NCI-H446 treated with DMSO at 0.1 percent for 48 hours (cell line): ENCODE results near the gene TRPV5.

Experiments
- DNase-seq: peaks from one replicate; lab custom pipeline; 2025; lab: John Stamatoyannopoulos, UW

The TRPV5 gene

GRCh38 chr7:142885311-142886230 is 48.0 kb downstream of the TRPV5 start, which contains the start of gene TRPV6:
TRPV6 (minus strand) TSS chr7:142885745.
- no peak for DNase-seq

DNA sequence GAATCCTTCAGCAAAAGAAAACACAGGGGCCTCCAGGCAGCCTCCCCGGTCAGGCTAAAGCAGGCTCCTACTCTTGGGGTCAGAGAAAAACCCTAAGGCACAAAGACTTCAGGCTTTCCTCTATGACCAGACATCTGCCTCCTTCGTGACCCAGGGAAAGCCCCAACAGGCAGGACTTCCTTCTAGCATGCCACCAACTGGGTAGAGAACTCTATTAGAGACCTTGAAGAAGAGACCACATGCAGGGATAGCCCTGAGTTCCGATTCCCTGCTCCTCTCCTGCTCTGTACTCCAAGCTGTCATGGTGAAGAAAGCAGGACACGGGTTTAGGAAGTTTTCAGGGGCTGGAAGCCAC is 49.3 kb downstream of the TRPV5 start:
- no peak for DNase-seq

GRCh38 chr7:142883571-142884285 is 49.8 kb downstream of the TRPV5 start:
- DNase-seq: no peak

GRCh38 chr7:142883145-142883544 is 50.4 kb downstream of the TRPV5 start:
- DNase-seq: no peak

- no peak for DNase-seq
These were observed 51.2 kb downstream of the TRPV5 start for GRCh38 chr7:142882338-142882678.

- DNase-seq: no peak
These were observed 51.8 kb downstream of the TRPV5 start for GRCh38 chr7:142881586-142882337.

DNA sequence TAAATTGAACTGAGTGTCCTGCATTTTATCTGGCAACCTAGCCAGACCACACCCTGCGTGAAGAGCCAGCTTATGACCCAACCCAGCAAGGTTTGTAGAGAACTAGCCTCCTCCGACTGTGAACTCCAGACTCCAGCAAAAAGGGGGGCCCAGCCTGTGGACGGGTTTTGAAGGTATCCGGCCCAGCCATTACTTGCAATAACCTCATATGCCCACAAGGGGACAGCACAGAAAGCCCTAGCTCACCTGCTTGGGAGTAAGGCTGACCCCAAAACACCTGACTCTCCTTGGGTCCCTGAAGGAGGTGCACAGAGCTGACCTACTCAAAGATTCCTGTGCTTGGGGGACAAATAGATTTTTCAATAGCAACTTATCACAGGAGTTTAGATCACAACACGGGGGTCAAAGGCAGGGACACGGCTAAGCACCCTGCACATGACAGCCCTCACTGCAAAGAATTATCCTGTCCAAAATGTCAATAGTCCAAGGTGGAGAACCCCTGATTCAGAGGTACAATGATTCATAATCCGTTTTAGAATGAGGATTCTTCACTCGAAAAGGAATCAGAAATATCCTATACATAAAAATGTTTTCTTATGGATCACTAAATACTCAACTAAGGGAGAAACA is 52.6 kb downstream of the TRPV5 start:
- no peak for DNase-seq

DNA sequence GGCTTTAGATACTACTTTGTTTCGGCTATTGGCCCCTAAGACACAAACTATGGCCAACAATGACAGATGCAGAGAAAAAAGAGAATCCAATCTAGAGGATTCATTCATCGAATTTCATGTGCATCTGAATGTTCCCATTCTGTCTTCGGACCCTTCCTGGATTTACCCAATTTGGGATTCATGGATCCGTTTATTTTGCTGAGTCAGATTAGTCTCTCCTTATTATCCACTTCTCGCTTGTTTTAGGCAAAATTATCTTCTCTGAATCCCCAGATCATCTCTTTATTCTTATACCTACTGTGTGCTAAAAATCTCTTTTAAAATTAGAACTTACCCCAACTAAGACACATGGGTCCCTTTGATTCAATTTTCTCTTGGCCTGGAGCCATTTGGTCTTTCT is 54.5 kb downstream of the TRPV5 start:
- DNase-seq: no peak

- no peak for DNase-seq
These were observed 55.2 kb downstream of the TRPV5 start for GRCh38 chr7:142878315-142878714.

DNA sequence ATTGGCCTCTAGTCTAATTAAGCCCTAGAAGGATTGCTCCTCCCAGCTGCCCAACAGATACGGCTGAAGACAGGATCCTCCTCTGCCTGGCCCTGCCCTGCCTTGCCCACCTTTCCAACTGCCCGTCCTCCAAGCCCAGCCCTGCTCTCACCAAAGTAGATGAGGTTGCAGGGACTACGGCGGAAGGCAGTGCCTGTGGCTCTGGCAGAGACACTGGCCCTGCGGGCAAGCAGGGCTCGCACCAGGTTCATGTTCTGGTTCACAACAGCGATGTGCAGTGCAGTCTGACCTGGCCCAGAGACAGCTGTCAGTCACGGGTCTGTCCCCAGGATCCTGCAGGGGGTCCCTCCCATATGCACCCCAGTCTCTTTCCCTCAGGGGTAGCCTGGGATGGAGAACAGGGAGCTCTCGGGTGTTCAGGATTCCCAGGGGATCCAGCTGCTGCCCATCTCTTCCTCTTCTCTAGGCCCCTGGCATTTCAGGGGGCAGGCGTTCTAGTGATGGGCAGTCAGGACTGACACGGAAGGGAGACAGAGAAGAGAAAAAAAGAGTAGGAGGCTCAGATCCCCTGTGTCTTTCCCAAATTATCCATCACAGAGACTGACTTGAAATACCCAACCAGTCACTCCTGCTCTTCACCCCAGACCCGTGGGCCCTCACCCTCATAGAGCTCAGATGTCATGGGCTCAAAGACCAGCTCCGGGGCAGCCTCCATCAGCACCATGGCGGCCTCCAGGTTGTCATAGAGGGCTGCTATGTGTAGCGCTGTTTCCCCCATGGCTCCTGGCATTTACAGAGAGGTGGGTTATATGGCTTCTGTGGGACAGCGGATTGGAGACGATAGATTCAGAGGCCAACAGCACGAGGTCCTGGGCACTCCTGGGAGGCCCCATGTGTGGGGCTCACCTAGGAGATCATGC is 56.3 kb downstream of the TRPV5 start:
- no peak for DNase-seq

DNA sequence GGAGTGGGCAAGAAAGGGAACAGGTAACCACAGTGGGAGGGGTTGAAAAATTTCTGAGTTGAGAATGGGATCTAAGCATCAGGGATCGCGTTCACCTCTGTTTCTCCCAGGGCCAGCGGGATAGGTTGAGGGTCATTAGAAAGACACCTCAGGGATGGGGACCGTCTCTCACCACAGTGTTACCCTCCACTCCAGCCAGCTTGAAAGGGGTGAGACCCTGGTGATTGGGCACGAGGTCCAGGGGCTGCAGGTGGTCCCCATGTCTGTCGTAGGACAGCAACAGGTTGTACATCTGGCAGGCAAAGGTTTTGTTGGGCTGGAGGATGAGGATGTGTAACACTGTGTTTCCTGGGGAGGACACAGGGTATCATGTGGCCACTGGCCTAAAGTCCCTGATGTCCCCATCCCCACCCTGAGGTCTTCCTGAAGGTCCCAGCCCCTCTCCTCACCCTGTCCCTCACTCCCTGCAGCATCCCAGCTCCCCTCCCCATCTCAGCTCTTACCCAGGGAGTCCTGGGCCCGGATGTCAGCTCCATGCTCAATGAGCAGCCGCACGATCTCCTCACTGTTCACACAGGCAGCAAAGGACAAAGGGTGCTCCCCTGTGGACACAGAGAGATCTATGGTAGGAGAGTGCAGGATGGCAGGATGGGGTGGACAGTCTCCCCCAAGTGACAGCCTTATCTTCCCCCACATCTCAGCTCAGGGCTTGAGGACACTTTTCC is 57.1 kb downstream of the TRPV5 start:
- no peak for DNase-seq

GRCh38 chr7:142875456-142875855 is 58.1 kb downstream of the TRPV5 start:
- DNase-seq: no peak

DNA sequence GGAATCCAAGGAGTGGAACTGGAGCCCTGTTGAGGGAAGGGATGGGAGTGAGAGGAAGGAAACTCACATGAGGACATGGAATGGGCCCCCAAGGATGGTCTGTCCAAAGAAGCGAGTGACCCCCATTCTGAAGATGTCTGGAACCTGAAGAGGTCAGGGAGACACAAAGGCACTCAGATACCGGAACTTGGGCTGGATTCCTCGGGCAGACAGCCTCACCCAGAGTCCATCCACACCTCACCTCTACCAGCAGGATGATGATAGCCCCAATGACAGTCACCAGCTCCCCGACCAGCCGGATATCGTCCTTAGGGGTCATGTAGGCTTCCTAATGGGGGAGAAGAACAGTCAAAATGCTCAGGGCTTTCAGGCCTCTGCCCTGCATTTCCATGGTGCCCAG is 58.7 kb downstream of the TRPV5 start:
- no peak for DNase-seq

DNA sequence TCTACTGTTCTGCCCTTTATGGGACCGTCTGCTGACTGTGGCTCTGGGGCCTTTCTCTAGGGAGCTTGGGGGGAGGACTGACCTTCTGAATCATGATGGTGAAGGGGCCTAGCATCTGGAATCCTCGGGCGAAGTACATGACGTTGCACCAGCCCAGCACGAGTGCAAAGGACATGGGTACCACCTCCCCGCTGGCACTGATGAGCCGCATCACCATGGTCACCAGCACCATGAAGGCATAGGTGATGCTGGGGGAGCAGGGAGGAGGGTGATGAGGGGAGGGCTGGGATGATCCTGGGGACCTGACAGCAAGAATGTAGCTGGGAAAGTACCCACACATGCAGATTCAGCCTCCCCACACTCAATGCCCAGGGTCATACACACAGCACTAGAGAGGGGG is 59.1 kb downstream of the TRPV5 start:
- DNase-seq: no peak

DNA sequence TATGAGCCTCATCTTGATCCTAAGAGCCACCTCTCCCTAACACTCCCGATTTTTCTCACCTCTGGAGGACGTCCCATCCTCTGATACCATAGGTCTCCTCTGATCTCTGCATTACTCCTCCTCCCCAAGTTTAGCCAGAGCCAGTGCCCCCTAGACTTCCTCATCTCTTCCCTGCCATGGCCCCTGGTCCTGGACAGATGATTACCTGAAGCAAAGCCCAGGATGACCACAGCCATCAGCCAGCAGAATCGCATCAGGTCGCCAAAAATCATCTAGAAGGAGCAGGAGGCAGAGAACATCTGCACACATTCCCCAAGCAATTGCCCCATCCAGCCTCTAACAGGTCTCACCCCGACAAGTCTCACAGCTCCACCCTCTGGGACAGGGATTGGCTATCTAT is 59.7 kb downstream of the TRPV5 start:
- no peak for DNase-seq

- no peak for DNase-seq
These were observed 60.2 kb downstream of the TRPV5 start for GRCh38 chr7:142873281-142873784.

GRCh38 chr7:142872106-142872675 is 61.4 kb downstream of the TRPV5 start:
- no peak for DNase-seq

DNA sequence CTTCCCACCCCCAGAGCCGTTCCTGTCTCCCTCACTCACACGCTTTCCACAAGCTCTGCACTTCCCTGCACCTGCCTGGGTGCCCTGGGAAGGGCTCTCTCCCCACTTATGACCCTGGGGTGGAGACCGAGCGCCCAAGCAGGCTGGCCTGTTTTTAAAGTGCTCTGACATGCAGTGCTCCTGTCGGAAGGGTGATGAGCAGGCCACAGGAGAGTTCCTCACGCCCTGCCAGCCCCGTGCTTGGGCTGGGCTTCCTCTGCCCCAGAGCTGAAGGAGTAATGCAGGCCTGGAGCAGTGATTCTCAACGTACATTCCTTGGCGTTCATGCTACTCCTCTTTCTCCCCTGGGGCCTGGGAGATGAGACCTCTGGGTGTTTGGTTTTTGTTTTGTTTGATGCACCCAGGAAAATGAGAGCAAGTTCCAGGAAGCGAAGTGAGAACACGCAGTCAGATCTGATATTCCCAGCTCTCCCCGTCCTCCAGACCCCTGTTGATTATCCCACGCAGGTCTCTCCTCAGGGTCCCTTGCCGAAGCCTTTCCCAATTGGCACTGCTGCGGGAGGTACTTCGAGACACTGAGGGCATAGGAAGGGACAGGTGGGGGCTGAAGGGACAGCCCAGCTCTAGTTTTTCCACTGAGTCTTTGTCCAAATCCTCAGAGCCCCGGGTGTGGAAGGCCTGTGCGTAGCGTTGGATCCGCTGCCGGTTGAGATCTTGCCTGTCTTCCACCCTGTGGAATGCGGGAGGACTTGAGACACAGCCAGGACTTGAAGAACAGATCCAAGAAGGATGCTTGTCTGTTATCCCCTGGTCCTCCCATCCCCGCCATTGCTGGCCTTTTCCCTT is 62.1 kb downstream of the TRPV5 start:
- DNase-seq: no peak
